Limb (tissue), 2 donors: ENCODE measurements around the gene PLA2G1B.

Source experiments
- DNase-seq, 2 donors: peaks; one replicate each; pipeline ENCODE4 v3.0.0-alpha.2; 2016; ENCODE audit errors: extremely low spot score in 2 of 2

Gene PLA2G1B

DNA sequence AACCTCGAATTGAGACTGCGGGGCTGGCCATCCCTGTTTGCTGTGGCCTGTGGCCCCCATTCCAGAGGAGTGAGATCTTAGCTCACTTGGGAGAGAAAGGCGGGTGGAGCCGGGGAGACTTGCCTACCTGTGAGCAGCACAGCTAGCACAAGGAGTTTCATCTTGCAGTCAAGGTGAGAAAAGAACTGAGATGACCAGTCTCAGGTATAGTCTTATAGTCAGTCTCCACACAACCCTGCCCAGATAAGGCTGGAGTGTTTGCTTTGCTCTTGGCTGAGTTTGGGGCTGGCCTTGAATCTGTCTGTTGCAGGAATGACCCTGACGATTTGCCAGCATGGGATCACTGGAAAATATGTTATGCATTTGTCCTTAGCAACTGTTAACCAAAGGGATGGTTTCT lies at the start of gene PLA2G1B:
Gene PLA2G1B, minus strand, starts transcription at position 187 of the 400 bp plus-strand sequence. Its CDS starts 26 bp downstream, at position 161.
- no peak for DNase-seq

- DNase-seq = no peak
Measured at GRCh38 chr12:120376934-120377572, 49.5 kb upstream of the PLA2G1B start.

- no peak for DNase-seq
Measured at GRCh38 chr12:120376416-120376815, 48.8 kb upstream of the PLA2G1B start.

DNA sequence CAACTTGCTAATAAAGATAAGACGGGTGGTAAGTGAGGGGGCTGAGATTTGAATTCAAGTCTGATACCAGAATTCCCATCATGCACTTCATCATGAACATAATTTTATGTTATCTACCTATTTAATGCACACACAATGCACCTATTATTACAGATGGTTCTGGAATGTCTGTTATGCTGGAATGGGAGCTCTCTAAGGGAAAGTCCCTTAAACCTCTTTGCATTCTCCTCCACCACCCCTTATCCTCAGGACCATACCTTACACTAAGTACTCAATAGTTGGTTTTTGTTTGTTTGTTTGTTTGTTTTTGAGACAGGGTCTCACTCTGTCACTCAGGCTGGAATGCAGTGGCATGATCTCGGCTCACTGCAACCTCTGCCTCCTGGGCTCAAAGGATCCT lies 48.4 kb upstream of the PLA2G1B start:
- no peak for DNase-seq

- DNase-seq = no peak
Measured at GRCh38 chr12:120373683-120374082, 46.1 kb upstream of the PLA2G1B start.

DNA sequence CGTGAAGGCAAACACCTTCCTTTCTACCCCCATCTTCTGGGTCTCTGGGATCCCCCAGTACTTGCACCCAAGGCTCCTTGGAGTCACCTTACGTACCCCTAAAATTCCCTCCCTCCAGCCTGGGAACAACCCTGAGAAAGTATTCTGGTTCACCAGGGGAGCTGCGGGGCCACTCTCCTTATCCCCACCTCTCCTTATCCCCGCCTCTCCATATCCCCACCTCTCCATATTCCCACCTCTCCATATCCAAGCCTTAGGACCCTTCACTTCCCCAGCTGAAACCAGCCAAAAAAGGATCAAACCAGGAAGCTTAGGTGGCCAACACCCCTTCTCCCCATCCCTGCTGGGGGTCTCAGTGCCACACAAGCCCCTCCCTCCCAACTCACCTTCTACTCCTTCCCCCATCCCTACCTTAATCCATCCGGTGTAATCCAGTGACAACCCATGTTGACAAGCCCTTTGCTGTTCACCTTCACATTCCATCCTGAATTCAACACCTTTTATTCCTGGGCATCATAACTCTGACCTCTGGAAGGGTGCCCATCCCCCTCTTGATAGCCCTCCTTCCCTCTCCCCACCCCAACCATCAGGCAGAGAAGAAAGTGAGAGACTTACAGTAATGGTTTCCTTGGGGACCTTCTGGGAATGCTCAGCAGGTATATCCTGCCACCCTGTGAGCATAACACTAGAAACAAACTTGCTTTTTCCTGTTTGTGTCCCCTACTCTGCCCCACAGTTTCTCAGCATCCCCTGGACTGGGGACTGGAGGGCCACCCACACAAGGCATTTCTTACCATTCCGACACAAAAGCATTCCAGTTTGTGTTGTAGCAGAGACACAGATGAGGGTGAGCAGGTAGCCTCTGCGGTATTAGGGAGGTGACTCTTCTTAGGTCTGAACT lies 43.0 kb upstream of the PLA2G1B start:
- DNase-seq = no peak

DNA sequence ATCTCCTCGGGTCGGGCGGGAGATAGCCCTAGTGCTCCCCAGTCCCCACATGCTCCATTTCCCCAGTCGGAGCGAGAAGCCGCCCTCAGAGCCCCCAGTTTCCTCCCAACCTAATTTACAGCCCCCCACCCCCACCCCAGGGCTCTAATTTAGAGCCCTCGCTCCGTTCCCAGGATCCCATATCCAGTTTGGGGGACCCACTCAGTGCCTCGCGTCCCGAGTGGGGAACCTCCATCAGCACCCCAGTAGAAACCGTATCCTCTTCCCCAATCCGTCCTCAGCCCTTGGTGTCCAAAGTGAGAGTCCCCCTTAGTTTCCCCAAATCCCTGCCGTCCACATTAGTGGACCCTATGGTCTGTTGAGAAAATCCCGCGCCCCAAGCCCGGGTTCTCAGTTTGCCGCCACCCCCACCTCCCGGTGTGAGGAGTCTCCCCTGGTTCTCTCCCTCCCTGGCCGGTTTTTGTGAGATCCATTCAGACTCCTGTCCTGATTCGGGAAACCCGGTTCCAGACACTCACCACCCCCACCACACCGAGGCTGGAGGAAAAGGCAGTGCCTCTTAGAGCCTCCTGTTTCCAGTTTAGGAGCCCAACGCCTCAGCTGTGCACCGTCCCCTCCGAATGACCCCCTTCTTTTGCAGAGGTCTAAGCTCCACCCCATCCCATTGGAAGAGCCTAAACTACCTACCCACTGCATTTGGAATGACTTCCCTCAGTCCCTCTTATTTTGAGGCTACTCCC lies 42.2 kb upstream of the PLA2G1B start:
- no peak for DNase-seq

DNA sequence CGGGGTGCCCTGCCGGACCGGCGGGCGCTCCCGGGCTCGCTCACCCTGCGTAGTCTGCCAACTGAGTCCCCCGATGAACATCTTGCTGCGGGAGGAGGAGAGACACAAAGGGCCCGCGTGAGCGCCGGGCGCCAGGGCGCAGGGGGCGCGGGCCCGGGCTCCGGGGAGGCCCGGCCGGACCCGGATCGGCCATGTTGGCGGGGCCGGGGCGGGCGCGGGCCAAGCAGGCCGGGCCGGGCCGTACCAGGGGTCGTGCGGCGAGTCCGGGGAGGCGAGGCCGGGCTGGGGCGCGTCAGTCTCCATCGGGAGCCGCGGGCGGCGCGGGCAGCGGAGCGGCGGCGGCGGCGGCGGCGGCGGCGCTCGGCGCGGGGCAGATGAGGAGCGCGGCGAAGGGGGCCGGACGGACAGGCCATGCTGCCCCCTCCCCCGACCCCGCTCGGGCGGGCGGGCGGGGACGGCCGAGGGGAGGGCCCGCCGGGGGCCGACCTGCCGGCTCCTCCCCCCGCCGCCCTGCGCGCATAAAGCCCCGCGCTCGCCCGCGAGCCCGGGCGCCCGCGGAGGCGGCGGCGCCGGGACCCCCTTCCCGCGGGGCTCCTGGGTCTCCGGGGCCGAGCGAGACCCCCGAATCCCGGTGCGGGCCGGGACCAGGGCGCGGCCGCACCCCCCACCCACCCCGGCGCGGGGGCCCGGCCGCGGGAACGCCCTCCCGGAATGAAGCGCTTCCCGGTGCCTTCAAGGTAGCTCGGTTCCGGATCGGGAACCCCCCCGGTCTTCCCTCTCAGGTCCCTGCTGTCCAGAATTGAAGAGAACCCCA lies 41.4 kb upstream of the PLA2G1B start, which contains the start of gene MSI1:
Gene MSI1, minus strand, starts transcription at position 376 of the 814 bp plus-strand sequence. Its CDS starts 73 bp downstream, at position 303.
- DNase-seq = peak in 1 of 2 donors; percentile 71

GRCh38 chr12:120367924-120368788 lies 40.6 kb upstream of the PLA2G1B start:
- DNase-seq = peak in 1 of 2 donors; percentile 68

DNA sequence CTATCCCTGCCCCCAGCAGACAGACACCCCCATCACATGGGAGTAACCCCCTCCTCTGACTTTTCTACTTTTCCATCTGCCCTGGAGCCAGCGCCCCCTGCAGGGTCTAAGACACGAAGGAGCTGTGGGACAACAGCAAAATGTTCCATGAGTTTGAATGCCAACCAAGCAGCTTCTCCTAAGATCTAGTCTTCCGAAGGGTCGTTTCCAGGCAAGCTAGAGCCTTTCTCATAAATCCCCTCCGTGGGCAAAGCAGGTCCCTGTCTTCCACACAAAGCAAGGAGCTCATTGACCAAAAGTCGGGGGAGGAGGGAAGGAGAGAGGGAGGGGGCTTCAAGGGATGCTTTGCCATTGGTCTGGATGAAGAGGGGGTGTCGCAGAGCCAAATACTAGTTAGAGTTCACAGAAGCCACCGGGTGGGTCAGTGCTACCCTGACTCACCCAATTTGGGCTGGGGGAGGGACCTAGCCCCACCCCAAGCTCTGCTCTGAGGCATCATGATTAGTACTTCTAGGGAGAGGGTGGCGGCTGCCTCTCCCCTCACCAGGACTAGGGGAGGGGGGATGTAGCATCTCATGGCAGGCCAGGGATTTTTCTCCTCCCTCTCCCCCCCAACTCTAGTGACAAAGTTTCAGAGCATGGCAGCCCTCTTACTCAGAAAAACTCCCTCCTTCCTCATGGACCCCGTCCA lies 39.8 kb upstream of the PLA2G1B start:
- peak in 1 of 2 donors; percentile 46 for DNase-seq

GRCh38 chr12:120366845-120367232 lies 39.3 kb upstream of the PLA2G1B start:
- no peak for DNase-seq

- DNase-seq = no peak
Measured at GRCh38 chr12:120366341-120366705, 38.7 kb upstream of the PLA2G1B start.

DNA sequence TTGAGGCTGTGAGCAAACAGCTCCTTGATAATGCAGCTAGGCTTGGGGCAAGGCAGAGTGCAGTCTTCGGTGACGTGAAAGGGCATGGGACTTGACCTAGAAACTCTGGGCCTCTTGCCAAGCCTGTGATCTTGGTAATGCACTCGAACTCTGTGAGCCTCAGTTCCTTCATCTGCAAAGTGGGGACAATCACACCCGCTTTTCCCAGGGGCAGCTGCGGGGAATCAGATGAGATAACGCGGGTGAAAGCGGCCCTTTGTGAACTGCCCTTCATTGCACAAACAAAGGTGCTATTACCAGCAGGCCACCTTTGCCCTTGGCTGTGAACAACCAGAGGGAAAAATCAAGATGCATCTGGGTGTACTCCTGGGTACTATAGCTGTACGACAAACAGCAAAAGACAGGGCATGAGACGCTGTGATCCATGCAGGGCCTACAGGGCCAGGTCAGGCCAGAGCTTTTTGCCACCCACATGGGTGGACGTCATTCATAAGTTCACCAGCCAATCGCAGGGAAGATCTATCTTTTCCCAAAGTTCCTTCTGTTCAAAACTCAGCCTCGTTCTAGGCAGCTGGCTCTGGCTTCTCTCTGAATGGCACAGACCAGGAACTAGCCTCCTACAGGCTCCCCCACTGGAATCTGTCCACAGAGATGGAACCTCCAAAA lies 38.2 kb upstream of the PLA2G1B start:
- no peak for DNase-seq

- no peak for DNase-seq
Measured at GRCh38 chr12:120364487-120364886, 36.9 kb upstream of the PLA2G1B start.

DNA sequence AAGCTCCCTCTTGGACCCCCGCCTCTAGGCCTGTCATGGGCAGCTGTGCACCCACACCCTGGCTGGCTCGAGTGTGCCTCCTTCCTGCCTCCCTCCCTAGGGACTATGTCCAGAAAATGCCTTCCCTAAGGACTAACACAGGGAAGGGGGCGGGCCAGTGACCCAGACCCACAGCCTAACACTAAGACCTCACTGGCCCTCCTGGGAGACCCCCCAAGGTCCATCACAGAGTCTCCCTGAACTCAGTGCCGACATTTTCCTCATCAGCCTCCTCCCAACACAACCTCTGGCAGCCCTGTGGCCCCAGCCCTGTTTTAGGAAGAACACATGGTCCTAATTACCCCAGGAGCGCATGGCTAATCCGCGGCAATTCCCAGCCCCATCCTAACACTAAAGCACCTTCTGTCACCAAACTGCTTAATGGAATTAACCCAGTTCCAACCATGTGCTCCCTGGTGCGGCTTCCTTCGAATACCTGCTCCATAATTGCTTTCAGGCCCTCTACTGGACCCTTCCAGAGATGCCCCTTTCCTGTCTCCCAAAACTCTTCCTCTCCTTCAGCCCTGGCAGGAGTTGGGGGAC lies 35.8 kb upstream of the PLA2G1B start:
- DNase-seq = no peak

GRCh38 chr12:120362516-120363273 lies 35.1 kb upstream of the PLA2G1B start:
- no peak for DNase-seq

GRCh38 chr12:120361506-120362208 lies 34.1 kb upstream of the PLA2G1B start:
- DNase-seq = peak; percentile 70 to 91
